HepG2 (cell line): ENCODE measurements around the gene SLCO1C1. TPM values are rescaled to one million over a fixed set of nuclear protein-coding genes. Genes with fewer than 3 reads are reported as not detected.

Experiments used
- ATAC-seq: fragments of 200-7000 bp; cut with Tn5 transposase; 3 replicates; pipeline ENCODE4 v1.9.1; 2020; ENCODE audit warnings: mild to moderate bottlenecking, moderate library complexity
- BruUV-seq: library from RNA; stranded (reverse); fragments of 400-500 nt; replicated peaks from 2 replicates; lab custom pipeline; 2021; lab: Mats Ljungman, UMichigan
- CTCF ChIA-PET: fragments of 300-600 bp; formaldehyde crosslinking; extraction: SDS; loops from one replicate; lab custom pipeline; 2021; ENCODE audit warnings: low total read pairs, inconsistent platforms, low intra/inter-chr PET ratio; lab: Yijun Ruan, JAX
- POLR2A ChIA-PET: fragments of 350-600 bp; sonication (Branson Sonifier 250); formaldehyde crosslinking; loops from one replicate; lab custom pipeline; 2020; ENCODE audit warnings: antibody characterized with exemption, inconsistent platforms; lab: Yijun Ruan, JAX
- DNase-seq: peaks from one replicate; pipeline ENCODE4 v3.0.0-alpha.2; 2015; ENCODE audit warnings: low spot score
- FAIRE-seq: peaks from 3 replicates; lab custom pipeline; 2011; peaks lifted over from hg19 to GRCh38; lab: Jason Lieb, UNC
- H2AFZ ChIP-seq: one replicate; pipeline ENCODE4 v1.6.1; 2011; ENCODE audit warnings: low read length, inconsistent platforms
- H3K27ac ChIP-seq: fragments of 300-600 bp; 3 replicates; pipeline ENCODE4 v1.8.0; 2011; ENCODE audit warnings: mixed run types, mild to moderate bottlenecking, mixed read lengths, low read length, inconsistent platforms; ENCODE audit not compliant: insufficient read depth; ENCODE audit errors: extremely low read length
- H3K27me3 ChIP-seq, 2 experiments: fragments of 200-600 bp in 1 of 2; 2 replicates in 1 of 2; 3 replicates in 1 of 2; pipeline versions ENCODE4 v1.6.0 to v1.8.0; 2011; ENCODE audit warnings: low read length in 2 of 2, mild to moderate bottlenecking in 2 of 2, moderate library complexity in 2 of 2, inconsistent platforms in 1 of 2; ENCODE audit not compliant: insufficient read depth in 2 of 2, control insufficient read depth in 1 of 2
- H3K36me3 ChIP-seq, 2 experiments: fragments of 200-600 bp in 1 of 2; replicated peaks in 1 of 2; 2 replicates in 1 of 2; 3 replicates in 1 of 2; pipeline versions ENCODE4 v1.5.1 to v1.8.0; 2011; ENCODE audit warnings: low read length in 2 of 2, inconsistent platforms in 1 of 2; ENCODE audit not compliant: insufficient read depth in 2 of 2, control insufficient read depth in 1 of 2
- H3K4me1 ChIP-seq: 2 replicates; pipeline ENCODE4 v1.5.1; 2012; ENCODE audit warnings: low read length, inconsistent platforms; ENCODE audit not compliant: insufficient read depth
- H3K4me2 ChIP-seq: 2 replicates; pipeline ENCODE4 v1.6.0; 2011; ENCODE audit warnings: low read depth, low read length, inconsistent platforms
- H3K4me3 ChIP-seq, 3 experiments: fragments of 200-600 bp in 1 of 3; sonication (generic), shearing (Covaris generic) in 1 of 3; replicated peaks in 1 of 3; 2 replicates each; pipeline ENCODE4 v1.5.1; 2011 to 2016; ENCODE audit warnings: low read length in 3 of 3, inconsistent platforms in 2 of 3, low read depth in 2 of 3, mild to moderate bottlenecking in 2 of 3, control low read depth in 1 of 3, mixed read lengths in 1 of 3; ENCODE audit not compliant: insufficient read depth in 1 of 3
- H3K79me2 ChIP-seq: one replicate; pipeline ENCODE4 v1.6.1; 2011; ENCODE audit warnings: low read length, inconsistent platforms; ENCODE audit not compliant: insufficient read depth
- H3K9ac ChIP-seq: 2 replicates; pipeline ENCODE4 v1.6.0; 2011; ENCODE audit warnings: mild to moderate bottlenecking, low read depth, low read length, inconsistent platforms; ENCODE audit not compliant: insufficient read depth
- H3K9me3 ChIP-seq: 2 replicates; pipeline ENCODE4 v1.5.1; 2012; ENCODE audit warnings: mild to moderate bottlenecking, low read length
- H4K20me1 ChIP-seq: 2 replicates; pipeline ENCODE4 v1.6.0; 2011; ENCODE audit warnings: inconsistent platforms, mild to moderate bottlenecking, low read length, moderate library complexity; ENCODE audit not compliant: insufficient read depth
- CBX1 ChIP-seq: IDR thresholded peaks from one replicate; pipeline ENCODE4 v1.6.1; 2016; ENCODE audit warnings: antibody characterized with exemption, low read depth
- FUBP1 ChIP-seq: sonication (generic); formaldehyde crosslinking; IDR thresholded peaks from 2 replicates; pipeline ENCODE4 v1.5.1; 2020; ENCODE audit warnings: missing genetic modification reagents, mild to moderate bottlenecking, borderline replicate concordance
- HNF4A ChIP-seq: sonication (generic); formaldehyde crosslinking; IDR thresholded peaks from 2 replicates; pipeline ENCODE4 v1.4.0; 2020; ENCODE audit warnings: missing genetic modification reagents
- IKZF5 ChIP-seq: IDR thresholded peaks from 2 replicates; pipeline ENCODE4 v1.6.1; 2018; ENCODE audit warnings: missing genetic modification reagents, mild to moderate bottlenecking, missing compliant biosample characterization
- MEF2D ChIP-seq: sonication (generic); formaldehyde crosslinking; IDR thresholded peaks from 2 replicates; pipeline ENCODE4 v1.5.1; 2020; ENCODE audit warnings: mild to moderate bottlenecking, missing genetic modification reagents
- NKX3-1 ChIP-seq: sonication (generic); formaldehyde crosslinking; IDR thresholded peaks from 2 replicates; pipeline ENCODE4 v1.5.0; 2020; ENCODE audit warnings: missing genetic modification reagents
- SRSF9 ChIP-seq: fragments of 200-400 bp; formaldehyde crosslinking; IDR thresholded peaks from 2 replicates; pipeline ENCODE4 v1.6.1; 2018; ENCODE audit warnings: borderline replicate concordance, mild to moderate bottlenecking, low read depth, low read length; ENCODE audit not compliant: insufficient read depth, poor library complexity, severe bottlenecking
- TFDP1 ChIP-seq: IDR thresholded peaks from 2 replicates; pipeline ENCODE4 v1.6.1; 2016; ENCODE audit warnings: missing compliant biosample characterization, missing genetic modification reagents, borderline replicate concordance
- XBP1 ChIP-seq: sonication (generic); formaldehyde crosslinking; IDR thresholded peaks from 2 replicates; pipeline ENCODE4 v1.5.0; 2020; ENCODE audit warnings: missing genetic modification reagents
- ZNF205 ChIP-seq: IDR thresholded peaks from 2 replicates; pipeline ENCODE4 v1.6.1; 2018; ENCODE audit warnings: missing biosample characterization, missing genetic modification reagents
- ZNF235 ChIP-seq: sonication (generic); formaldehyde crosslinking; IDR thresholded peaks from 2 replicates; pipeline ENCODE4 v1.8.1; 2023; ENCODE audit warnings: mild to moderate bottlenecking, missing genetic modification reagents, borderline replicate concordance
- ZNF30 ChIP-seq: sonication (generic); formaldehyde crosslinking; IDR thresholded peaks from 2 replicates; pipeline ENCODE4 v1.5.0; 2020; ENCODE audit warnings: mild to moderate bottlenecking, missing genetic modification reagents
- ZNF430 ChIP-seq: sonication (generic); formaldehyde crosslinking; IDR thresholded peaks from 2 replicates; pipeline ENCODE4 v1.9.0; 2021; ENCODE audit warnings: mild to moderate bottlenecking, missing genetic modification reagents
- ZNF460 ChIP-seq: sonication (generic); formaldehyde crosslinking; IDR thresholded peaks from 2 replicates; pipeline ENCODE4 v1.5.1; 2020; ENCODE audit warnings: missing genetic modification reagents, mild to moderate bottlenecking, borderline replicate concordance
- ZNF576 ChIP-seq: sonication (generic); formaldehyde crosslinking; IDR thresholded peaks from 2 replicates; pipeline ENCODE4 v1.4.0; 2020; ENCODE audit warnings: mild to moderate bottlenecking, missing genetic modification reagents
- WGBS: methylation state at CpG from one replicate; pipeline ENCODE4 v1.1.6; 2017; ENCODE audit warnings: low lambda C conversion rate; 5-methylcytosine and 5-hydroxymethylcytosine counted together
- in situ Hi-C: cut with HindIII; loops from 2 replicates; pipeline ENCODE4 v1.10.0; 2017; ENCODE audit warnings: low pct_unique_long_range_greater_than_20kb; ENCODE audit not compliant: extremely low pct_ligation_motif_present
- intact Hi-C: fragments of 100-400 bp; cut with micrococcal nuclease; formaldehyde crosslinking; loops from one replicate; pipeline ENCODE4 v1.10.0; 2022; ENCODE audit not compliant: unreplicated experiment
- polyA plus RNA-seq, 8 experiments: library from polyadenylated mRNA; depleted of rRNA in 3 of 8; stranded (reverse) in 7 of 8; unstranded in 1 of 8; fragments of >200 nt; fragmentation: Illumina TruSeq in 4 of 8; extraction: Trizol in 4 of 8; gene quantifications; 2 replicates each; pipeline versions ENCODE4 v1.2.1 to v1.2.3, GENCODE V29; 2011 to 2016; ENCODE audit warnings: low read depth in 4 of 8, missing spikeins in 1 of 8, mixed read lengths in 1 of 8; ENCODE audit not compliant: insufficient read depth in 1 of 8
- total RNA-seq, 5 experiments: library from RNA; depleted of rRNA; stranded (reverse); fragments of >200 nt; fragmentation: Illumina TruSeq; extraction: Trizol; gene quantifications; 2 replicates each; pipeline ENCODE4 v1.2.3, GENCODE V29; 2016; ENCODE audit warnings: low read depth in 1 of 5

Gene SLCO1C1
- total and polyA plus RNA-seq, 2 of the 13 experiments (the other 11 are each of a cell fraction or from before 2014, with no cell fraction given) = not detected

- H3K79me2 ChIP-seq = no peaks in the 10 kb centered on the region
- H4K20me1 ChIP-seq = no peaks in the 10 kb centered on the region
- no peak for DNase-seq
- ChIA-PET CTCF (no interaction called here), POLR2A (no interaction called here)
- no peaks in the 10 kb centered on the region for H3K4me1 ChIP-seq
- in situ Hi-C loops = no loop called here
- no peak overlapping the region for H2AFZ ChIP-seq
- 53% methylated on average over 1 of the region's 1 CpG for WGBS
- no peaks in the 10 kb centered on the region for H3K36me3 ChIP-seq
- H3K27me3 ChIP-seq = no peaks in the 10 kb centered on the region
- no peak overlapping the region for H3K4me2 ChIP-seq
- no peak overlapping the region for H3K4me3 ChIP-seq
- no peak for ATAC-seq
- intact Hi-C loops = no loop called here
- H3K9ac ChIP-seq = no peak overlapping the region
- FAIRE-seq = no peak
- no TSS peak for BruUV-seq
- no peak for TF ChIP-seq FUBP1 (CRISPR knock-in tag)
- TF ChIP-seq XBP1 (CRISPR knock-in tag) = no peak
- no peak for TF ChIP-seq SRSF9
- no peak for TF ChIP-seq IKZF5 (CRISPR knock-in tag)
- no peak for TF ChIP-seq MEF2D (CRISPR knock-in tag)
- TF ChIP-seq ZNF576 (CRISPR knock-in tag) = no peak
- TF ChIP-seq ZNF460 (CRISPR knock-in tag) = no peak
- TF ChIP-seq ZNF30 (CRISPR knock-in tag) = no peak
- TF ChIP-seq CBX1 = no peak
- TF ChIP-seq HNF4A (CRISPR knock-in tag) = no peak
- TF ChIP-seq ZNF430 = no peak
- TF ChIP-seq ZNF235 = no peak
- no peak for TF ChIP-seq NKX3-1 (CRISPR knock-in tag)
- TF ChIP-seq TFDP1 (CRISPR knock-in tag) = no peak
- TF ChIP-seq ZNF205 = no peak
- H3K27ac ChIP-seq = no peak overlapping the region
- H3K9me3 ChIP-seq = no peaks in the 10 kb centered on the region
Observed at GRCh38 chr12:20740972-20741371, 45.8 kb downstream of the SLCO1C1 start.
